HG03342 (cell line): ENCODE results near the gene PACSIN2.
"Not testable (repeated sequence)": the region's sequence is repeated elsewhere in the genome, so short reads cannot be mapped to it uniquely, and the experiment has no call there.

Experiments used
- ATAC-seq: cut with Tn5 transposase; IDR thresholded peaks from one replicate; pipeline ENCODE4 v1.9.1; 2021; ENCODE audit warnings: mild to moderate bottlenecking, moderate library complexity; ENCODE audit not compliant: unreplicated experiment

The PACSIN2 gene

DNA sequence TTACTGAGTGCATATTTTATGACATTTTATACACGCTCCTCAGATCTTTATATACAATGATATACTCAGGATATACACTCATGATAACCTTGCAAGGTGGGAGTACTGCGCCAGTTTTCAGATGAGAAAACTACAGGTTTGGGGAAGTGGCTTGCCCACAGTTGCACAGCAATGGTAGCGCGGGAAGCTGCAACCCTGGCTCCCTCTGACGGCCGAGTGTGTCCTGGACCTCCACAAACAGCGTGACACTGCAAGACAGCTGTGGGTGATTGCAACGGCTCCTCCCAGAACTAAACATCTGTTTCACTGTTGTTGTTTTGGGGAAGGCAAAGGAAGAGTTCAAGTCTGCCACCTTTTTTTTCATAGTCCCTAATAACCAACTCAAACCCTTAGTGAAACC is 47.0 kb downstream of the PACSIN2 start:
- ATAC-seq: no peak

DNA sequence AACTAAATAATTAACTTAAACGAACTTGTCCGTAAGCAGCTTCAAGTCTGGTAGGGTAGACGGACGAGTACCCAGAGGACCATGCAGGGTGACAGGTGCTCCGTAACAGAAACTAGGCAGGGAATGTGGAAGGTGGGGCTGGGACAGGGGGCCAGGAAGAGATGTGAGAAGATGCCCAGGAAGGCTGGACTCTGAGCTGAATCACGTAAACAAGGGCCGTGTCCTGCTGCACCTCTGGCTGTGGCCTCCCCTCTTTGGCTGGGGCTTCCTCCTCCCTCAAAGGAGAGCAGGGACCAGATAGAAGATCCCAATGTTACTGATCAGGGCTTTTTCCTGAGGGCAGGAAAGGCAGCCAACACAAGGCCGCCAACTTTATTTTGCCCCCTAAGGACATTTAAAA is 47.9 kb downstream of the PACSIN2 start:
- ATAC-seq: no peak

DNA sequence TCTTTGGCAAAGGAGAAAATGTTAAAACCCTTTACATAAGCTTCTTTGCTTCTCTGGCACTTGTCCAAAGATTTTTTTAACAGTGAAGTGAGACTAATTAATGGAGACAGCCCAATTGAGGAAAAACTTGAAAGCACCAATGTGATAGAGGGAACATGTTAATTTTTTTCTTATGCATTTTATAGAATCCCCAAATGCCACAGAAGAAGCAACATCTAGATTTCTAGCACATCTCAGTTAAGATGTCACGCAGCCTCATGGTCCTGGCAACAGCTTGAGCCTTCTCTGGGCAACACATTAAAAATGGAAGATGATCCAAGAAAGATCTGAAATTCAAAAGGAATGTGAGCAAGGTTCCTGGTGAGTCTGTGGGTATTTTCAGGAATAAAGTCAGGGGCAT is 48.5 kb downstream of the PACSIN2 start:
- no peak for ATAC-seq

DNA sequence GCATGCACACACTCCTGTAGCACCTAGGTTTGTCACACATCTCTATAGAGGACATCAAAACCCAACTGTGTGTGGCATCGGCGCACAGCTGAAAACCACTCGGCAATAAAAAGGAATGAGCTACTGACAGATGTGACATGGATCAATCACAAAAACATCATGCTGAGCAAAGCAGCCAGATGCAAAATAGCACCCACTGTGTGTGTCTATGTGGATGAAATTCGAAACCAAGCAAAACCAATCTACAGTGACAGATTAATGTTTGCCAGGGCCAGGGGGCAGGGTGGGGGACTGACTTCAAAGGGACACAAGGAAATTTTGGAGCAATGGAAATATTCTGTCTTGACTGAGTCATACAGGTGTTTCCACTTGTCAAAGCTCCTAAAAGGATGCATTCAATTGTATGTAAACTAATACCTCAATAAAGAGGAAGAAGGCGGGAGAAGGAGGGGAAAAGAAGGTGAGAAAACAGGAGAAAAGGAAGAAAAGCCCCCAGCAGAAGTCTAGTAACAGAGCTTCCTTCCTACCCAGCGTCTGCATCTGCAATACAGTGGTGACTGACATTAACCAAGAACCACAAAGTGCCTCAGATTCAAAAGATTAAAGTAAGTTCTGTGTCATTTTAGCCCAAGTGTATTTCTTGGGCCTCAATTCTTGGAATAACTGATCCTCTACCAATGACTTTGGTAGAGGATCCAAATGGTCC is 49.8 kb downstream of the PACSIN2 start:
- ATAC-seq: no peak

DNA sequence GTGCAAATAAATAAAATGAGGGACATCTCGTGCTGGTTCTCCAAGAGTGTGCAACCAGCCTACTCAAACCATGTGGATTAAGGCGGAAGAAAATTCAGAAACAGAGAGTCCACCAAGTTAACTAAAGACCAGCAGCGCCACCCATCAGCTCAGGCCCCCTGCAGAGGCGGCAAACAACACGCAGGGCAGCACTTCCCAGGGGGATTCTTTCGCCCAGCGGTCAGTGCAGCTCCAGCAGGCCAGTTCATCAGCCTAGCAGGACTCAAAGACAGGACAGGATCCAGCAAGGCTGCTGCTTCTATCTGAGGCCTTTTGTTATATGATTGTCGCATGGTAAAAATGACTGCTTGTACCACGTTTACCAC is 51.7 kb downstream of the PACSIN2 start:
- no peak for ATAC-seq

DNA sequence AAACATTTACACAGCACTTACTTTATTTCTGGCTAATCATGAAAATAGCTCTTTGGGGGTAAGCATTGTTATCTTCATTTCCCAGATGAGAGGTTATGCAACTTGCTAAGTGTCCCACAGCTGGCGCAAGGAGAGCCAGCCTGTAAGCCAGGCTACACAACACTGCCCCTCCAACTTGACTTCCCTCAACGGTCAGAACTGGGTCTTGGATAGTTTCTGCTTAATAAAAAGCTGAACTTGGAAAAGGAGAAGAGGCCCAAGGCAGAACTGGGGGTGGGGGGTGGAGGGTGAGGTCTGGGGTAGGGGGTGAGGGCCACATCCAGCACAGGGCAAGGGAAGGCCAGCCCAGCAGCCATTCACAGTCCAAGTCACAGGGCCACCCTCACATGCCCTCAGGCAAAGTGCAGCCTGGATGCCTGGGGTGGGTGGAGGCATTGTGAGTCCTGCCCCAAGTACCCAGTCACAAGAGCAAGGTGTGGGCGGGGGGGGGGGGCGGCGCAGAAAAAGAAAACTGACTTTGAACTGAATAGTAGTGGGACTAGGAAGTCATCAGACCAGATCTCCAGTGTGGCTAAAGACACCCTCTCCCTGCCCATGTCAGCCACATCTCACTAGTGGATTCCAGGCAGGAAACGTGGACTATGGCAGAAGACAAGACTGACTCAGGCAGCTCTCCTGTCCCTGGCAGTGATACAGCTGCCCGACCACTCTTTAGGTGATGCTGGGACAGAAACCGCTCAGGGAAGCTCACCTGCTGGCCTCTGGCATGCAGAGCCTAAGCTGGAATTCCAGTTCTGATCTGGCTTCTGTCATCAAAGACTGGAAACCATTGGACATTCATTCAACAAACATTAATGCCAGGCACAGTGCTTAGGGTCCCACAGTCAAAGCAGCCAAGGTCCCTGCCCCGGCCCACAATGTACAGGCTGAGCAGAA is 52.4 kb downstream of the PACSIN2 start:
- no peak for ATAC-seq

DNA sequence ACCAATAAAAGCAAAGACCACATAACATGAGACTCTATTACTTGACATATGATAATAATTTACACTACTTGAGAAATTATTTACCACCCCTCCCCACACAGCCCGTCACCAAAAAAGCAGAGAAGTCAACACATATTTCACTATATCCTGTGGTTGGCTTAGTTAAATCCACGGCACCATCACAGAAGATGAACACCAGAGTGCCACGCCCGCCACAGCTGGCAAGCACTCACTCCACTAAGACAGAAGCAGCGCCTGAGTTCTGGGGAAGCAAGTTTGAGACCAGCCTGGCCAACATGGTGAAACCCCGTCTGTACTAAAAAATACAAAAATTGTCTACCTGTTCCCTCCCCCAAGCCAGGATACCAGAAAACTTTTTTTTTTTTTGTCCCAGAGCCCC is 53.1 kb downstream of the PACSIN2 start:
- no peak for ATAC-seq

DNA sequence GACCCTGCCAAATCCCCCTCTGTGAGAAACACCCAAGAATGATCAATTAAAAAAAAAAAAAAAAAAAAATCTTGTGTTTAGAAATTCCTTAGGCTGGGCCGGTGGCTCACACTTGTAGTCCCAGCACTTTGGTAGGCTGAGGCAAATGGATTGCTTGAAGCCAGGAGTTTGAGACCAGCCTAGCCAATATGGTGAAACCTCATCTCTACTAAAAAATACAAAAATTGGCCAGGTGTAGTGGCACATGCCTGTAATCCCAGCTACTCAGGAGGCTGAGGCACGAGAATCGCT is 53.6 kb downstream of the PACSIN2 start:
- ATAC-seq: not testable (repeated sequence)

DNA sequence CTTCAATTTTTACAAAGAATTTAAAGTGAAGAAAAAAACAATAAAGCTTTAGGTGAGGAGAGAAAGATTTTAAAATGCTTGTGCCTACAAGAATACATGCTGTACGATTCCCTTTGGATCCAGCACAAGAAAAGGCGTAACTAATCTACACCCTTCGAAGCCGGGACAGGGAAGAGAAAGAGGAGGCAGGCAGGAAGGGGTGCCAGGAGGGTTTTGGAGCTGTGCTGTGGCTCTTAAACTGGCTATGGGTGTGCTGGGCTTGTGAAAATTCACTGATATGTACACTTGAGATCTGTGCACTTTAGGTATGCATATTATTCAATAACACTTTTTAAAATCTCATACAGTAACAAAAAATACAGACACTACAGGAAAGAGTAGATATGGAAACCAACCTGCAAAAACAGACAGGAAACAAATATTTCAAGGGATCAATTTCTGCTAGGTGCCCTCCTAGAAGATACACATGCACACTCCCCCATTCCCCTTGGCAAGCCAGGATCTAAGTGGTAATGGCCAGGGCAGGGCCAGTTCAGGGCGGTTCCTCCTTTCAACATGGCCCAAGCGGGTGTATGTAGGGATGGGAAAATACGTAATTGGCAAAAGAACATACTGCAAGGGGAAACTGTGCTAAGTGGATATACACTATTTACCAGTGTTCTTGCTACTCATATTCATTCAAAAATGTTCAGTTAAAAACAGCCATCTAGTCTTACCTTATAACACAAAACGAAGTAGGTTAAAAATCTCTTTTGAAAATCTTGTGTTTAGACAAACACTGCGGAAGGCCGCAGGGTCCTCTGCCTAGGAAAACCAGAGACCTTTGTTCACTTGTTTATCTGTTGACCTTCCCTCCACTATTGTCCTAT is 54.2 kb downstream of the PACSIN2 start:
- ATAC-seq: no peak

DNA sequence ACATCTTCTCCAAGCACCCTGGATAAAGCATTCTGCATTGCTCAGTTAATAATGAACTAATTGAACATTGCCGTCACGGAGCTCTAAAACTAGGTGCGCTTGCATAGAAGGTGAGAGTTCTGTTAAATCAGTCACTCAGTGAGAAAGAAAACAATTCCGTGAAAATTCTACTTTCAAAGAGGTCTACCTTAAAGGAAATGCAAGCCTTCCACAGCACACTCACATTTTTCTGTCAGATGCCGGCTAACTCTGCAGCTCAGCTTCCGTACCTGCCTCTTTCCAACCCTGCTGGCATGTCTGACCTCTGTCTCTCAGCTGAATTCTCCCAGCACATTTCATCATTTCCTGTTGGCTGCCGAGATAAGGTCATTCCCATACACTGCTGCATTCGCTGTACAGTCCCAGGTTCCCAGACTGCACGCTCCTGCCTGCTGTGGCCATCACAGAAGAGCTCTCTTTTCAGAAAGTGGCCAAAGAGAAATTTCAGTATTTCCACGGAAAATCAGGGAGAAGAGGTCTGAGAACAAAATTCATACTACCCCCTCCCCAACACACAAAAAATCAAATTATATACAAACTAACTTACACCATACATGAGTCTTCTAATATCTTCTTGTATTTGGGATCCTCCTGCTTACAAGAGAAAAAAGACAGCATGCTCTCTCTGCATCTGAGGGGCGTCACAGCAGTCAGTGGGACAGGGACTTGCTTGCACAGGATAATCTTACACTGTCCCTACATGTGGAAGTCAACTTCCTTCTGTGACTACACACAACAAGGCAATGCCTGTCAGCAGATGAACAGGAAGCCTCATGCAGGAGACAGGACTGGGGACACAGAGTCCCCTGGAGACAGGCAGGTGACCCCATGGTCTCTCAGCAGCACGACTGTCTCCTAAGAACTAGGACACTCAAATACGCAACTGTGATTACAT is 55.1 kb downstream of the PACSIN2 start:
- ATAC-seq: no peak

DNA sequence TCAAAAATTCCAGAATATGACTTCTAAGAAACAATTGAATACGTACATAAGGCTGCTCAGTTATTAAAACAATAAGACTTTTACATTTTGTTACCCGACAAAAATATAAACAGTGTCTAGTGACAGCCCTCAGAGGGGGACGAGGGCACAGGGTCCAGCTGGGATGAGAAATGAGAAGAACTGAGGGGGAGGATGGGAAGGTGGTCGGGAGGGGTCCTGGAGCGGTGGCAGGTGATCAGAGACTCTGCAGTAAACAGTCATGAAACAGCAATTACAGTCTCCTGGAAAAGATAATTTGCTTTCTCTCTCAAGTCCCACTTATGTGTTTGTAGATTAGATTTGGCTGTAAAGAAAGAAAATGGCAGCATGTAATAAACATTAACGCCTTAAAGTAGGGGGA is 56.0 kb downstream of the PACSIN2 start:
- no peak for ATAC-seq

DNA sequence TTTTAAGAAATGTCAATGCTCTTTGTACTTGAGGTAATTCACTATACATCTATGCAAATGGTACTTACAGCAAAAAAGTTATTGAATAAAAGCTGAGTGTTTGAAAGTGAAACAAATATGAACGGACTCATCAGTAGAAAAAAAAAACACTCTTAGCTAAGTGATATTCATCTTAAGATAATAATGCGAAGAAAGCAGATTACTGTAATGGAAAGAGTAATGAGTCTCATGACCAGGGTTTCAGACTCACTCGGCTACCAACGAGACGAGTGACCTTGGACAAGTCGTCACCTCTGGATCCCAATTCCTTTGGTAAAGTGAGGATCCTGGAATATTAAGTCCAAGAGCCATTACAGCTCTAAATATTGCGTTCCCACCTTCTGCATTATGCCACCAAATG is 57.0 kb downstream of the PACSIN2 start:
- no peak for ATAC-seq

DNA sequence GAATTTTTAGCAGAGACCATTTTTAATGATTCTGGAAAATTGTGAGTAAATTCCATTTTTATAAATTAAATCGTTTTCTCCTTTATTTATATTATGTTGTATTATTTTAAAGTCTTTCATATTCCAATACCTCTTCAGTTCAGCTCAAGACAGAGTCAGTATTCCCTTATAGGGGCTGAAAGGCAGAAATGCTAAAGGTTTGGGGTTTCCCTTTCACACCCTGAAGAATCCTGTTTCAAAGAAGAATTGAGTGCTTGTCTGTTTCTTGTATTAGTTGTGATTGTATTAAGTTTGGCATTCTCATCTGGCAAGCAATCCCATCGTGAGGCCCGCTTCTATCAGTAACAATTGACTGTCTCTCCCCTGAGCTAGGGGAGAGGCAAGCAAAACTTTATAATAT is 57.4 kb downstream of the PACSIN2 start:
- ATAC-seq: no peak

DNA sequence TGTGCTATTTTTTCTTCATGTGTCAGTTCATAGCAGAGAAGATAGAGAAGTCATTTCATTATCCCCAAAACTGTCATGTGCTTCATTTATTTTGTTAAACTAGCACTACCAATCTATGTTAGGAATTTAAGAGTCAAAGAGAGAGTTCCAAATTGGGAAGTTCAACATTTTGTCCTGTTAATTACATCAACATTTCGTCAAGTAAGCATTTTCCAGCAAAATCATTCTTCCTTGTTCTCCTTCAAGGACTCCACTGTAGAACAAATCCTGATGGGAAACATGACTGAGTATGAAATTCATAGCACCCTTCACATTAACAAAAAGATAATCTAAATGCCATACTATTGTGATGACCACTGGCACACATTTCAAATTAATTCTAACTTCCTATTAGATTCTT is 59.1 kb downstream of the PACSIN2 start:
- no peak for ATAC-seq

DNA sequence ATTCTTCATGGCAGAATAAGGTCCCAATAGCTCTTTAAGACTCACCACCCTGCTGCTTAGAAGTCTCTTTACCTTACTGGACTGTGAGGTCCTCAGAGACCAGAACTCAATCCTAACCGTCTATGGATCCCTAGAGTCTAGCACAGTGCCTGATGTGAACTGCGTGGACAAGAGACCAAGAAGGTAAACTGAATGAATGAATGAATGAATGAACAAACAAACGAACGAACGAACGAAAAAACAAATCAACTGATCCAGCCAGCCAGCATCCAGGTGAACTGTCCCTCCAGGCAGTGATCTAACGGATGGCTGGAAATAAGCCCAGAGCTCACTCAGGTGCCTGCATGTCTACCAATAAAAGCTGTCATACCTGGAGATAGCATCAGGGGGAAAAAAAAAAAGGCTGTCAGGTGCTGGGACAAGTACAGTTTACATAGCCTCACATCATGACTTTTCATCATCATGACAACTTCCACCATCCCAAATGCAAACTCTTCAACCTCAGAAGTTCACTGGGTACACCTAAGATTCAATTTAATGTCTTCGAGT is 59.8 kb downstream of the PACSIN2 start:
- ATAC-seq: no peak

DNA sequence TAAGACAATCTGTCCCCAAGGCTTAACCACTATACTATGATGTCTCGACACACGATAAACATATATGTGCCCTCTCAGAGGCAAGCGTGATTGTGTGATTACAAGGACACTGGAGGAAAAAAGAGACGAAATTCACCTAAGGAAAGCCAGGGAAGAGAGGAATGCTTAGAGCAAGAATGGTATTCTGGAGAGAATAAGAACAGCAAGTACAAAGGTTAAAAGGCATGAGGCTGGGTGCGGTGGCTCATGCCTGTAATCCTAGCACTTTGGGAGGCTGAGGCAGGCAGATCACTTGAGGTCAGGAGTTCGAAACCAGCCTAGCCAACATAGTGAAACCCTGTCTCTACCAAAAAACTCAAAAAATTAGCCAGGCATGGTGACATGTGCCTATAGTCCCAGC is 61.2 kb downstream of the PACSIN2 start:
- not testable (repeated sequence) for ATAC-seq

DNA sequence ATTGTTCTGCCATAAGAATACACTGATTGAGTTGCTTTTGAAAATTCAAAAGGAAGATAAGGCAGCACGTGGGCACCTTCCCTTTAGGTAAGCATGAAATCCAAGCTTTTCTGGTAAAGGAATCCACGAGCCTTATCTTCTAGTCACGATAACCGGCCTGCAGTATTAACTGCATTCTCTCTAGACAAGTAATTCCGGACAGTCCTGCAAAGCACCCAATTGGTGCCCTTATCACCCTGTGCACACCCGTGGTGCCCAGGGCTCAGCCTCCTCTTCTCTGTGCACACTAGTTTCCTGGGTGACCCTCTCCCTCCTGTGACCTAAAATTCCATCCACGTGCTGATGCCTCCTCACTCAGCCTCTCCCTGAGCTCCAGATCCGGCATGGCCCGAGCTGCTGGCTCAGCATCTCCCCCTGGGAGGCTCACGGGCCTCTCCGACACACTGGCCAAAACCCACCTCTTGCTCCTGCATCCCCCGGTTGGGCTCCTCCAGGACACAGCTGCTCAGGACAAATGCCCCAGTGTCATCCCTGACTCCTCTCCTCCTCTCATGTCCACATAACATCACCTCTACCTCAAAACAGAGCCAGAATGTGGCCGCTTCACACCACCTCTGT is 63.7 kb downstream of the PACSIN2 start:
- no peak for ATAC-seq

DNA sequence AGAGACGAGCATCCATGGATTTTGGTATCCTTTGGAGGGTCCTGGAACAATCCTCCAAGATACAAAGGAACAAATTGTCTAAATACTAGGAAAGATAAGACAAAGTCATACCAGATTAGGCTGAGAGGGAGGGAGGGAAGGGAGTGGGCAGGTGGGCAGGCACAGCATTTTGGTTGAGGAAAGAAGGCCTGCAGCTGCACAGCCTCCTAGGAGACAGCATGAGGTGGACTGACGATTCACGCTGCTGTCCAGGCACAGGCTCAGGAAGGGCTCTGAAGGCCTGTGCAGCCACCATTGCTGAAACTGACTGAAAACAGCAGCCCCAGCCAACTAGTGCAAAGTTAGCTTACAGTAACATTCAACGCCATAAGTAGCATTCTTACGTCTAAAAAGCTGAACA is 64.7 kb downstream of the PACSIN2 start:
- no peak for ATAC-seq

DNA sequence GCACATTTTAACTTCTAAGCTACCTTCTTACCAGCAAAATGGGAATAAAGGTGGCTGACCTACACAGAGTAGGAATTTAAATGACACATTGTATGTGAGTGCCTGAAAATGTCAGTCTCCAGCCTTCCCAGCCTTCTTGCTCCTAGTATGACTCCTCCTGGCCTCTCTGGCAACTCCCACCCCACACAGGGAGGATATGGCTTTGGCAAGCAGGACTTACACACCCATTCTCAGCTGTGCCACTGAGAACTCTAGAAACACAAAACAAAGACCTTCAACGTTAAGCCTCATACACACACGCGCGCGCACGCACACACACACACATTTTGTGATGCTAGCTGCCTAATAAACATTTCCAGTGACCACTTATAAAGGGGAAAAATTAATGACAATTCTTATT is 65.8 kb downstream of the PACSIN2 start:
- no peak for ATAC-seq

DNA sequence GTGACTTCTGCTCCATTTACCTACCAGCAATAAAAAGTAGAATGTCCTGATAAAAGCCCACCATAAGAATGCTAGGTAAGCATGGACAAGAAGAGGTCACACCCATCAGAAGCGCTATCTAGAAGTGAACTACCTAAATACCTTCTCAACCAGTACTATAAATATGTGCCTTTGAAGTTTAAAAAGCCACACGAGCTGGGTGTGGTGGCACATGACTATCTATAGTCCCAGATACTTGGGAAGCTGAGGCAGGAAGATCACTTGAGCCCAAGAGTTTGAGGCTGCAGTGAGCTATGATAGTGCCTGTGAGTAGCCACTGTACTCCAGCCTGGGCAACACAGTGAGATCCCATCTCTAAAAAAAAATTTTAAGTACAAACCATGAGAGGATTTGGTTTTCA is 66.7 kb downstream of the PACSIN2 start:
- no peak for ATAC-seq
